GM20000 (cell line): Measurements from ENCODE around the gene PATE4.

Experiments used
- DNase-seq: peaks from one replicate; pipeline ENCODE4 v3.0.0; 2012; ENCODE audit warnings: low spot score
- TF ChIP-seq, protein P1 (sequence below): IDR thresholded peaks from 2 replicates; pipeline ENCODE4 v1.5.1; 2012; ENCODE audit warnings: mild to moderate bottlenecking, control low read depth; ENCODE audit errors: extremely low read depth, missing control alignments

PATE4 gene

GRCh38 chr11:125872138-125872491 is 39.0 kb downstream of the PATE4 start:
- no peak for DNase-seq
- TF ChIP-seq, protein P1, sequence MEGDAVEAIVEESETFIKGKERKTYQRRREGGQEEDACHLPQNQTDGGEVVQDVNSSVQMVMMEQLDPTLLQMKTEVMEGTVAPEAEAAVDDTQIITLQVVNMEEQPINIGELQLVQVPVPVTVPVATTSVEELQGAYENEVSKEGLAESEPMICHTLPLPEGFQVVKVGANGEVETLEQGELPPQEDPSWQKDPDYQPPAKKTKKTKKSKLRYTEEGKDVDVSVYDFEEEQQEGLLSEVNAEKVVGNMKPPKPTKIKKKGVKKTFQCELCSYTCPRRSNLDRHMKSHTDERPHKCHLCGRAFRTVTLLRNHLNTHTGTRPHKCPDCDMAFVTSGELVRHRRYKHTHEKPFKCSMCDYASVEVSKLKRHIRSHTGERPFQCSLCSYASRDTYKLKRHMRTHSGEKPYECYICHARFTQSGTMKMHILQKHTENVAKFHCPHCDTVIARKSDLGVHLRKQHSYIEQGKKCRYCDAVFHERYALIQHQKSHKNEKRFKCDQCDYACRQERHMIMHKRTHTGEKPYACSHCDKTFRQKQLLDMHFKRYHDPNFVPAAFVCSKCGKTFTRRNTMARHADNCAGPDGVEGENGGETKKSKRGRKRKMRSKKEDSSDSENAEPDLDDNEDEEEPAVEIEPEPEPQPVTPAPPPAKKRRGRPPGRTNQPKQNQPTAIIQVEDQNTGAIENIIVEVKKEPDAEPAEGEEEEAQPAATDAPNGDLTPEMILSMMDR = no peak

GRCh38 chr11:125873881-125874555 is 40.9 kb downstream of the PATE4 start:
- TF ChIP-seq, protein P1 = no peak
- no peak for DNase-seq

DNA sequence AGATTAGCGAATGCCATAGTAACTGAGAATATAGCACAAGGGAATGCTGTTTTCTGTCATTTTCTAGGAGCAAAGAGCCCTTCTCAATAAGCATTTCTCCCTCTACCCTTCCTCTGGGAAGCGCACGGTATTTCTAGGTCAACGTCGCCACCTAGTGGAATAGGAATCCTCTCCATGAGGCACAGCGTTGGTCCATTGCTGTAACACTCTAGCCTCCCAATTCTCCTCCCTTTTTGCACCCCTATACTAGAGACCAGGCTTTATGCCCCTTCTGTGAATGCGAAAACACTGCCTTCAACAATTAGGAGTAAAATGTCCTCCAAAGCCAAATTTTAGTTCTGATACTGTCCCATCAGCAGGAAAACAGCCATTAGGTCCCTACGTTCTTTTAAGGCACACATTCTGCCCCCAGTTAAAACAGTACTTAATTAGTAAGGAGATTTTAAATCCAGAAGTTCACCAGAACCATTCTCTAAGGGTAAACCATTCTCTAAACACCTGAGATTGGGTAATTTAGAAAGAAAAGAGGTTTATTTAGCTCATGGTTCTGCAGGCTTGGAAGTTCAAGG is 41.5 kb downstream of the PATE4 start:
- TF ChIP-seq, protein P1 = peak; percentile 71

GRCh38 chr11:125881291-125881690 is 48.2 kb downstream of the PATE4 start:
- TF ChIP-seq, protein P1 = no peak
- DNase-seq = no peak

More for the DNA sequence above, 41.5 kb downstream of the PATE4 start:
- peak; percentile 54 for DNase-seq

DNA sequence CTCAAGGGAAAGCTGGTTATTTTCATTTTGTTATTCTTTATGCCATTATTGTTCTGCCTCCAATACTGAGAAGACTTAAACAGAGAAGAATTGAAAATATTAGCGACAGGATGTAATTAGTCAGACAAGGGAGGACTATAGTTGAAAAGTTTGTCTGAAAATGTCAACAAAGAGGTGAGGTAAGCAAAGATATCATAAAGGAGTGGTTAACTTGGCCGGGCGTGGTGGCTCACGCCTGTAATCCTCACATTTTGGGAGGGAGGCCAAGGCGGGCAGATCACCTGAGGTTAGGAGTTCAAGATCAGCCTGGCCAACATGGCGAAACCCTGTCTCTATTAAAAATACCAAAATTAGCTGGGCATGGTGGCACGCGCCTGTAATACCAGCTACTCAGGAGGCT is 50.3 kb downstream of the PATE4 start:
- DNase-seq = no peak
- TF ChIP-seq, protein P1 = no peak

- DNase-seq = peak; percentile 38
- TF ChIP-seq, protein P1 = no peak
These were observed 53.9 kb downstream of the PATE4 start for GRCh38 chr11:125886997-125887372.

DNA sequence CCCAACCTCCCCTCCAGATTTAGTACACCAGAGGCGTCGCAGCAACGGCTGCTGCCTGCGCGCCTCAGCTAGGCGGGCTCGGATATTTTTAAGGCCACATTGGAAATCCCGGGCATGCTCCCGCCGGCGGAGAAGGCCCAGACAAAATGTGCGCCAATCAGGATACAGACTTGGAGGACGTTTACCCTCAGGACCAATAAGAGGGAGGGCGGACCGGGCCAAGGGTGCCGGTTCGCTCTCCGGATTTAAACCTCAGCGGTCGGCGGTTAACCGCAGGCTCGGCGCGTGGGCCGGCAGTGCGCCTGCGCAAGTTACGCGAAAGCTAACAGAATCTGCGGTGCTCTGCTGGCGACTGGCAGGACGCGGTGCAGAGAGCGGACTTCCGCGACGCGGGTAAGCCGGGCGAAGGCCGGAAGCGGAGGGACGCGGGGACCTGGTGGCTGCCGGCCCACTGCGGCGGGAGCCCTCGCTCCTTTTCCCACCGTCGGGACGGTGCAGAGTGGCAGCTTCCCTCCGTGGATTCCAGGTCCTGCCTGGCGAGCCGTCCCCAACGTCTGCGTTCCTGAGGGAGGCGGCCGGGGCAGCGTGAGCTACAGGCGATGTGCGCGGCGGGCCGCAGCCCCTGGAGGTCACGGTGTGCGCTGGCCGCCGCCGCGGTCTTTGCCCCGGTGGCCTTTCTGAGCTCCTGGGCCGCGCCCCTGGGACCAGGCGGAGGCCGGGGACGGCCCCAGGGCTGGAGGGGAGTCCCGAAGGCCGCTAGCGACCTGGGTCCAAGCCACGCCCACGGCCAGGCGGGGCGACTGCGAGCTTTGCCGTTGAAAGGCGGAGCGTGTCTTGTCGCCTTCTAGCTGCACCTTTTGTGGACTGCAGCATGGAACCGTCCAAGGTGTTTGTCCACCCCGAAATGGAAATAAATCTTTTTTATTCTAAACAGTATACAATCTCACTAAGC is 54.5 kb downstream of the PATE4 start, which contains the start of gene HYLS1:
Gene HYLS1 (plus strand): TSS at position 296 of the 952 bp plus-strand sequence. CDS start 11,701 bp downstream, outside the sequence.
- TF ChIP-seq, protein P1 = no peak

More for the DNA sequence above, 54.5 kb downstream of the PATE4 start, which contains the start of gene HYLS1:
- DNase-seq = peak; percentile 93
